K562 (cell line): ENCODE data around the gene SLC2A10.

ENCODE experiments used
- CTCF ChIP-seq, 3 experiments: IDR thresholded peaks in 2 of 3; conservative IDR thresholded peaks in 1 of 3; 2 replicates each; pipeline ENCODE4 v1.5.1; 2011 to 2012; ENCODE audit warnings: low read length in 3 of 3, mild to moderate bottlenecking in 3 of 3, control low read depth in 2 of 3, improper control_type of control experiment in 1 of 3, inconsistent platforms in 1 of 3, low read depth in 1 of 3, mixed read lengths in 1 of 3, moderate library complexity in 1 of 3; ENCODE audit not compliant: insufficient read depth in 2 of 3
- EZH2 ChIP-seq: IDR thresholded peaks from 2 replicates; pipeline ENCODE4 v1.6.1; 2012; ENCODE audit warnings: low read depth, mild to moderate bottlenecking, inconsistent platforms, low read length, borderline replicate concordance
- JUNB ChIP-seq: fragments of 450-650 bp; formaldehyde crosslinking; conservative IDR thresholded peaks from 2 replicates; pipeline ENCODE4 v1.4.0; 2020; ENCODE audit warnings: mild to moderate bottlenecking
- RAD21 ChIP-seq, 2 experiments: fragments of 250-450 bp in 1 of 2; fragments of 450-650 bp in 1 of 2; sonication (Bioruptor Pico) in 1 of 2; formaldehyde crosslinking in 1 of 2; IDR thresholded peaks in 1 of 2; conservative IDR thresholded peaks in 1 of 2; 2 replicates each; pipeline versions ENCODE4 v1.4.0 to v1.8.0; 2020 to 2022; ENCODE audit warnings: mild to moderate bottlenecking in 2 of 2, moderate library complexity in 1 of 2
- YY1 ChIP-seq, 3 experiments: IDR thresholded peaks; 2 replicates each; pipeline ENCODE4 v1.6.1; 2011; ENCODE audit warnings: low read length in 2 of 3, mild to moderate bottlenecking in 2 of 3, moderate library complexity in 2 of 3, borderline replicate concordance in 1 of 3, control low read depth in 1 of 3, low read depth in 1 of 3; ENCODE audit not compliant: insufficient read depth in 3 of 3, insufficient replicate concordance in 2 of 3, control insufficient read depth in 1 of 3, insufficient read length in 1 of 3; ENCODE audit errors: extremely low read depth in 1 of 3

GRCh38 chr20:46765506-46766120 lies 56.2 kb downstream of the SLC2A10 start:
- no peak for TF ChIP-seq CTCF (IDR thresholded peaks at IDR 0.05 in 2 of 3, conservative IDR thresholded peaks at IDR 0.05 in 1 of 3; ENCODE audit: insufficient read depth in 2 of 3, low read depth in 1 of 3, low read length in 3 of 3)
- TF ChIP-seq YY1 (IDR thresholded peaks at IDR 0.05; ENCODE audit: borderline replicate concordance in 1 of 3, control insufficient read depth in 1 of 3, extremely low read depth in 1 of 3, insufficient read depth in 3 of 3, insufficient read length in 1 of 3, insufficient replicate concordance in 2 of 3, low read depth in 1 of 3, low read length in 2 of 3) = no peak
- no peak for TF ChIP-seq EZH2
- TF ChIP-seq RAD21 (CRISPR knock-in tag; conservative IDR thresholded peaks at IDR 0.05 in 1 of 2, IDR thresholded peaks at IDR 0.05 in 1 of 2) = no peak
- TF ChIP-seq JUNB (CRISPR knock-in tag) = no peak
